B cell (primary cell): ENCODE results near the gene ZCCHC2.

Experiments
- EZH2 ChIP-seq: IDR thresholded peaks from 2 replicates; pipeline ENCODE4 v1.6.1; 2012; ENCODE audit warnings: borderline replicate concordance, low read depth, mild to moderate bottlenecking, moderate library complexity, low read length; ENCODE audit not compliant: insufficient read depth, poor library complexity, severe bottlenecking
- TF ChIP-seq, protein P1 (sequence below): fragments of 200-600 bp; IDR thresholded peaks from one replicate; pipeline ENCODE4 v1.8.0; 2022; ENCODE audit warnings: antibody characterized with exemption, mild to moderate bottlenecking

DNA sequence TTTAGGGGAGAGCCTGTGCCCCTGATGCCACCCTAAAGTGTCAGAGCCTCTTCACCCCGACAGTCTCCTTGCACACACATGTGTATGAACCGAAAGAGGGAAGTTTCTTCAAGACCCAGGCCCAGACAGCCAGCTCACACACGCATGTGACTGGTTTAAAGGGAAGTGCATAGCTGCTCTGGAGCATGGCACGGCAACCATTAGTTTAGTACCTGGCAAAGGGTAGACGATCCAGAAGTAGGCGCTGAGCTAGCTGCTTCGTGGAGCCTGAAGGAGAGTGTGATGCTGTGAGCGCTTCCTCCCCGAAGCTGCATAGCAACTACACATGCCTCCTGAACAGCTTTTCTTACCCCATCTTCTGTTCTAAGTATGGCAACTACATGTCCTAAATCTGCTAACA is 91.7 kb downstream of the ZCCHC2 start:
- TF ChIP-seq, protein P1, sequence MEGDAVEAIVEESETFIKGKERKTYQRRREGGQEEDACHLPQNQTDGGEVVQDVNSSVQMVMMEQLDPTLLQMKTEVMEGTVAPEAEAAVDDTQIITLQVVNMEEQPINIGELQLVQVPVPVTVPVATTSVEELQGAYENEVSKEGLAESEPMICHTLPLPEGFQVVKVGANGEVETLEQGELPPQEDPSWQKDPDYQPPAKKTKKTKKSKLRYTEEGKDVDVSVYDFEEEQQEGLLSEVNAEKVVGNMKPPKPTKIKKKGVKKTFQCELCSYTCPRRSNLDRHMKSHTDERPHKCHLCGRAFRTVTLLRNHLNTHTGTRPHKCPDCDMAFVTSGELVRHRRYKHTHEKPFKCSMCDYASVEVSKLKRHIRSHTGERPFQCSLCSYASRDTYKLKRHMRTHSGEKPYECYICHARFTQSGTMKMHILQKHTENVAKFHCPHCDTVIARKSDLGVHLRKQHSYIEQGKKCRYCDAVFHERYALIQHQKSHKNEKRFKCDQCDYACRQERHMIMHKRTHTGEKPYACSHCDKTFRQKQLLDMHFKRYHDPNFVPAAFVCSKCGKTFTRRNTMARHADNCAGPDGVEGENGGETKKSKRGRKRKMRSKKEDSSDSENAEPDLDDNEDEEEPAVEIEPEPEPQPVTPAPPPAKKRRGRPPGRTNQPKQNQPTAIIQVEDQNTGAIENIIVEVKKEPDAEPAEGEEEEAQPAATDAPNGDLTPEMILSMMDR, result no peak
- no peak for TF ChIP-seq EZH2
